T-helper 2 cell (primary cell): Measurements from ENCODE around the gene LDLRAD4.

Experiments
- DNase-seq, 5 experiments: peaks; one replicate each; pipeline versions ENCODE4 v3.0.0 to v3.0.0-alpha.2; 2012 to 2022

The LDLRAD4 gene

DNA sequence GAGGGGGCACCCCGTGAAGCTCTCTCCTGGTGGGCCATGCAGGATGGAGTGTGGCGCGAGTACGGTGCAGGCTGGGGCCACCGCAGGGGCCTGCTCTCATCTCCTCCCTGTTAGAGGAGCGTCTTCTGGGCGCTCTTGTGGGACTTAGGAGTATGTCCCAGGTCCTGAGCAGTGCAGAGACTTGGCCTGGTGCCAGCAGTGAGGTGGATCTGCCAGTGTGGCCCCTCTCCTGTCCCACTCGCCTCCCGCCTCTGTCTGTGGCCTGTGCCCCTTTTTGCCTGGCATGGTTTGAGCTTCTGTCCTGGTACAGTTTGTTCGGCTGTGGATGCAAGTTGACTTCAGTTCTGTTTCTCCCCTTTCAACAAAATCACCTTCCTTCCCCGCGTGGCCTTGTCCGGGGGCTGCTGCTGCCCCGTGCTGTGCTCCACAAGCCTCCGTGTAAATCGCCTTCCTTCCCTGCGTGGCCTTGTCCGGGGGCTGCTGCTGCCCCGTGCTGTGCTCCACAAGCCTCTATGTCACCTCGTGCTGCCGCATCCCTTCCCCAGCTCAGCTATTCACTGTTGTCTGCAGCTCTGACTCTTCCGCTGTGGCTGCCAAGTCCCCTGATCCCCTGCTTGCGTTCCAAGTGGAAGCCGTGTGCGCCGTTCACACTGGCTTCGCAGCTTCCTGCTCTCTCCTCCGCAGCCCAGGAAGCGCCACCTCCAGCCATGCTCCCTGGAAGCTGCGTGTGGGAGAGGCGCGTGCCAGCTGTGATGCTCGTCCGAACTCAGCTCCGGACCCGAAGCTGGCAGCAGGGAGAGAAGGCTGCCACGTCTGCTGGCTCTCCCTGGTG is 13.7 kb downstream of the LDLRAD4 start:
- DNase-seq, result no peak

- DNase-seq, result no peak
These were observed 14.6 kb downstream of the LDLRAD4 start for GRCh38 chr18:13232971-13233786.

DNA sequence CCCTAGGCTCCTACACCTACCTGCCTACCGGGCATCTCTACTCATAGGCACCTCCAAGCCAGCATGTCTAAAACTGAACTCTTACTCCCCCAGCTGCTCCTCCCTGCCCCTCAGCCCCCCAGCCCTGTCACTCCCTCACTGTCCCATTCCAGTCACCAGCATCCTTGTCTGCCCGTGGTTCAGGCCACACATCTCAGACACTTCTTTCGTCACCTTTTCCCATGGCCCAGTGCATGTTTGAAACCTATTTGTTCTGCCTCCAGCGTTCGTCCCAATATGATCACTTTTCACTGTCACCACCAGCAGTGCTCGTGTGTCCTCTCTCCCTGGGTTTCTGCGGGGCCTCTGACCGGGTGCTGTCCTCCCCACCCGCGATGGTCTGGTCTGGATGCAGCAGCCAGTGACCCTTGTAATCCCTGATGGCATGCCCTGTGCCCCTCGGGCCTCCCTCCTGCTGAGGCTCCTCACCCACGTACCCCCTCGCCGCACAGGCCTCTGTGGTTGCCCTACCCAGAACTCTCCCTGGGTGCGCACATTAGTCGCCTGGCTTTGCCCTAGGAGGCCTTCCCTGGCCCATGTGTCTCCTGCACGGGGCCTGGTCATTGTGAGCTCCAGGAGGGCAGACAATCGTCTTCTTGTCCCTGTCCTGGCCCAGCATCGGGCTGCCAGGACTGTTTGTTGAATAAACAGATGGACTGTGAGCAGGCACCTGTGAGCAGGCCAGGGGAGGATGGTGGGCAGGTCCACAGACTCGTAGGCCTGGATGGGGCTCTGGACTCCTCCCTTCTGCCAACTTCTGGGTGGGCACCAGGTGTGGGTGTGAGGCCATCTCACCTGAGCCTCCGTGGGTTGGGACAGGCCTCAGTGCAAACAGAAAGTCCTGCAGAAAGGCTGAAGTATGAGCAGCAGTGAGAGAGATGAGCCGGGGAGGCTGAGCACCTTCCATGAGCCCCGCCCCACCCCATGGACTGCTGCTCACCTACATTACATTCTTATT is 15.5 kb downstream of the LDLRAD4 start:
- no peak for DNase-seq

- DNase-seq, result no peak
These were observed 16.9 kb downstream of the LDLRAD4 start for GRCh38 chr18:13235421-13235831.

- no peak for DNase-seq
These were observed 17.4 kb downstream of the LDLRAD4 start for GRCh38 chr18:13235981-13236380.

DNA sequence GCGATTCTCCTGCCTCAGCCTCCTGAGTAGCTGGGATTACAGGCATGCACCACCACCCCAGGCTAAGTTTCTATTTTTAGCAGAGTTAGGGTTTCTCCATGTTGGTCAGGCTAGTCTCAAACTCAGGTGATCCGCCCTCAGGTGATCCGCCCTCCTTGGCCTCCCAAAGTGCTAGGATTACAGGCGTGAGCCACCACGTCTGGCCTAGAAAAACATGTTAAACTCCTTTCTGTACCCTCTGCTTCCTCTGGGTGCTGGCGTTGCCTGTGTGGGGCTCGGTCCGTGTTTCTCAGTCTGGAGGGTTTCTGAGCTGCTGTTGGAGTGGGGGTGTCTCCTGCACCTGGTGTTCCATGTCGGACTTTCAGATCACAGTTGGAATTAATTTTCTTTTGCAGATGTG is 17.9 kb downstream of the LDLRAD4 start:
- no peak for DNase-seq

- DNase-seq, result no peak
These were observed 18.5 kb downstream of the LDLRAD4 start for GRCh38 chr18:13237073-13237472.

- DNase-seq, result no peak
These were observed 19.1 kb downstream of the LDLRAD4 start for GRCh38 chr18:13237641-13238040.

- DNase-seq, result no peak
These were observed 20.8 kb downstream of the LDLRAD4 start for GRCh38 chr18:13239171-13239956.

- DNase-seq, result no peak
These were observed 21.6 kb downstream of the LDLRAD4 start for GRCh38 chr18:13240060-13240725.

DNA sequence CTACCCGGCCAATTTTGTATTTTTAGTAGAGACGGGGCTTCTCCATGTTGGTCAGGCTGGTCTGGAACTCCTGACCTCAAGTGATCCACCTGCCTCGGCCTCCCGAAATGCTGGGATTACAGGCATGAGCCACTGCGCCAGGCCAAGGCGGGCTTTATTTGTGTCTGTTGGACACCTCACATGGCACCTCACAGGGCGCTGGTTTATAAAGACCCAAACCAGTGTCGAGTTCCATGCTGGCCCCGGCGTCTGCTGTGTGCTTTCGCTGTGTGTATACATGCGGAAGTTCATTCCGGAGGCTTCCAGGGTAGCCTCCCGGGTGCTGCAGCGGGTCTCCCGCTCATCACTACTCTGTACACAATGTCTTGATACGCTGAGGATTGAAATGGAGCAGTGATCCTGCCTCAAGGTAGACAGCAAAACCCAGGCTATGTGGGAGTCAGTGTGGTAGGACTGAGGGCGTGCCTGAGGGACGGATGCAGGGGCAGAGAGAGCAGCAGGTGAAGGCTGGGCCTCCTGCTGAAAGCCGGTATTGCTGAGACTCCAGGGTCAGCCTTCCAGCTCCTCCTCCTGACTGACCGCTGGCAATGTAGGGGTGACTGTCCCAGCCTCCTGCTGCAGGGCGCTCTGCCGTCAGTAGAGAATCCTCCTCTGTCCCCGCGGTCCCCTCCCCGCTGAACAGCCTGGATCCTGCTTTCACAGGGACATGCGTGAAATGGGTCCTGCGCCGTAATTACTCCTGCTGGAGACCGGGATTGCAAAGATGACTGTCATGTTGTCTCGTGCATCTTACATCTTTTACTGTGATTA is 22.7 kb downstream of the LDLRAD4 start:
- DNase-seq, result no peak

- no peak for DNase-seq
These were observed 23.3 kb downstream of the LDLRAD4 start for GRCh38 chr18:13241893-13242175.

DNA sequence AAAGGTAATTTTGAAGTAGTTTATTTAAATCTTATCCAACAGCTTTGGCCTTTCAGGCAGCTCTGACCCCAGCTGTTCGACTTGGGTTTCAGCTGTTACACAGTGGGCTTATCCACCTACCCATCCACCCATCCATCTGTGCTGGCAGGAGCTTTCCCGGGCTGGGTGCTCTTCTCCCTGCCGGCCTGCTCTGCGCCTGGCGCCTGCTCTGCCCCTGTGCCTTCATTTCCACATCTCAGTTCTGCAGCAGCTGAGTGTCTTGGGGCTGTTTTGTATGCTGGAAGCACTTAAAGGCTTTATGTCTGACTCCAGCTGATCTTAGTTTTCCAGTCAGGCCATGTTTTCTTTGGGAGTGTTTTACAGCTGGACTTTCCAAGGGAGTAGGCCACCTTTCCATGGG is 24.2 kb downstream of the LDLRAD4 start:
- no peak for DNase-seq

GRCh38 chr18:13243363-13243762 is 24.8 kb downstream of the LDLRAD4 start:
- no peak for DNase-seq

DNA sequence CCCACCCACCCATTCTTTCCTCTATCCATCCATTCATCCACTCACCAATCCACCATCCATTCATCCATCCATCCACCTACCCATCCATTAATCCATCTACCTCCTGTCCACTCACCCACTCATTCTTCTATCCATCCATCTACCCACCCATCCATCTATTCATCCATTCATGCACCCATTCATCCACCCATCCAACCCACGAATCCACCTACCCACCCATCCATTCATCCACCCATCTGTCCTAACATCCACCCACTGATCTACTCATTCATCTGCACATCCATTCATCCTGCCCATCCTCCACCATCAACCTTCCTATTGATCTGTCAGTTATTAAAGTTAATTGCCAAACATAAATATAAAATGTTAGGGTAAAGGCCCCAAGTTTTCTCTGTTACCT is 25.6 kb downstream of the LDLRAD4 start:
- DNase-seq, result no peak

DNA sequence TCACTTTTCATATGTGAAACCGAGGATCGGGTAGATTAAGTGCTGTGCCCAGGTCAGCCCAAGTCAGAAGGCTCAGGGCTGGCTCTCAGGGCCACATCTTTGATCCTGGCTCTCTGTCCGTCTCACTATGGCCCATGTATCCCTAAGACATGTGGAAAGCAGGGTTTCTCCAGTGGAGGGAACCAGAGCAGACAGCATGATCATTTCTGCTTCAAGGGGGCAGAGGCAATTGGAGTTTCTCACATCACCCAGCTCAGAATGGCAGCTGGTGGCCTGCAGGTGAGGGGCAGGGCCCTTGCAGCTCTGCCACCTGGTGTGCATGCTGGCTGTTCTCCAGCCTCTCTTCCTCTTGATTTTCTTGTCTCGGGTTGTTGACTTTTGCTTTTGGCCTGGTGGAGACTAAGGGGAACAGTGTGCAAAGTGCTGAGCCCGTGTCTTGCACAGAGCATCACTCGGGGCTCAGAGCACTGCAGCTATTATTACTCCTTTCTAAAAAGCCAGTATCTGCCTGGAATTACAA is 27.0 kb downstream of the LDLRAD4 start:
- DNase-seq, result no peak

- DNase-seq, result no peak
These were observed 27.6 kb downstream of the LDLRAD4 start for GRCh38 chr18:13246121-13246520.

DNA sequence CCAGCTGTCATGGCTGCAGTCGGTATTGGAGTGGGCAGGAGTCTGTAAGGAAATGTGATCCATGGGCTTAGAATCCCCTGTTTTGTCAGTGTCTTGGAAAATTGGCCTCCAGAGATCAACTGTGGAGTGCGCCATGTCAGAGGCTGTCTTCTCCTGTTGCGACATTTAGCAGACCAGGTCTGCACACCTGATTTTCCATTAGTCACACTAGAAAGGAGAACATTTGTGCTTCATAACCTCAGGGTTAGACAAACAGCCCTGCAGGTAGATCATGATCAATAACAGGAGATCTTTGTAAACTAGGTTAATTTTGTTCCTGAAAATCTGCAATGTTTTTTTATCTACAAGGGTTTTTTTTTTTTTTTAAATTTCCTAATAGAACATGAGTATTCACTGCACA is 28.0 kb downstream of the LDLRAD4 start:
- DNase-seq, result no peak

DNA sequence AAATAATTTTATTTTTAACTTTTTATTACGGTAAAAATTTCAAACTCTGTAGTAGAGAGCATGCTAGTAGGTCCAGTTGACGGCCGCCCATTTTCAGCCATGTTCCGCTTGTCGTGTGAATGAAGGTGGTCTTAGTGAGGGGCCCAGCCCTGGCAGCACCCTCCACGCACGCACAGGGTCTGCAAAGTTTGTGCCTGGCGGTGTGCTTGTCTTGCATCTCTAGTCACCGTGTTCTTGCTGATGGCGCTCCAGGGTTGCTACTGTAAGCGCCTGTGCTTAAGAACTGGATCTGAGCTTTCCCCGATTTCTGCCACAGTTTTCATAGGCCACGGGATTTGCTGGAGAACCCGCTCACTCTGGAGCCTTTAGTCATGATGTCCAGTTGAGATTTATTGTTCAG is 28.9 kb downstream of the LDLRAD4 start:
- DNase-seq, result no peak

GRCh38 chr18:13252686-13253410 is 34.3 kb downstream of the LDLRAD4 start:
- no peak for DNase-seq
